HG03342 (cell line): ENCODE data around the gene EXT2.

Experiments used
- ATAC-seq: cut with Tn5 transposase; IDR thresholded peaks from one replicate; pipeline ENCODE4 v1.9.1; 2021; ENCODE audit warnings: mild to moderate bottlenecking, moderate library complexity; ENCODE audit not compliant: unreplicated experiment

Gene EXT2

GRCh38 chr11:44083906-44084305 lies 11.6 kb upstream of the EXT2 start:
- no peak for ATAC-seq

- no peak for ATAC-seq
These were observed 10.1 kb upstream of the EXT2 start for GRCh38 chr11:44085330-44085729.

- ATAC-seq, result no peak
These were observed 7.1 kb upstream of the EXT2 start for GRCh38 chr11:44088377-44088776.

- no peak for ATAC-seq
These were observed 6.6 kb upstream of the EXT2 start for GRCh38 chr11:44088871-44089270.

GRCh38 chr11:44090539-44090938 lies 4.9 kb upstream of the EXT2 start:
- no peak for ATAC-seq

GRCh38 chr11:44094260-44094868 lies 1.1 kb upstream of the EXT2 start:
- ATAC-seq, result peak; percentile 56

- ATAC-seq, result peak; percentile 7
These were observed 1.1 kb downstream of the EXT2 start for GRCh38 chr11:44096360-44097185.

GRCh38 chr11:44097821-44098220 lies 2.3 kb downstream of the EXT2 start:
- no peak for ATAC-seq

- ATAC-seq, result no peak
These were observed 5.6 kb downstream of the EXT2 start for GRCh38 chr11:44101098-44101497.

GRCh38 chr11:44104481-44105294 lies 9.2 kb downstream of the EXT2 start:
- ATAC-seq, result no peak

- no peak for ATAC-seq
These were observed 12.8 kb downstream of the EXT2 start for GRCh38 chr11:44108260-44108659.

GRCh38 chr11:44110231-44110679 lies 14.8 kb downstream of the EXT2 start:
- peak; percentile 97 for ATAC-seq

GRCh38 chr11:44112091-44112821 lies 16.8 kb downstream of the EXT2 start:
- no peak for ATAC-seq

- no peak for ATAC-seq
These were observed 17.5 kb downstream of the EXT2 start for GRCh38 chr11:44113018-44113417.

- no peak for ATAC-seq
These were observed 18.1 kb downstream of the EXT2 start for GRCh38 chr11:44113572-44113971.

- no peak for ATAC-seq
These were observed 20.9 kb downstream of the EXT2 start for GRCh38 chr11:44116234-44116830.

- ATAC-seq, result no peak
These were observed 24.7 kb downstream of the EXT2 start for GRCh38 chr11:44120169-44120568.

GRCh38 chr11:44125598-44125997 lies 30.1 kb downstream of the EXT2 start:
- ATAC-seq, result no peak

GRCh38 chr11:44126304-44126703 lies 30.8 kb downstream of the EXT2 start:
- ATAC-seq, result no peak

GRCh38 chr11:44127130-44127529 lies 31.7 kb downstream of the EXT2 start:
- ATAC-seq, result no peak
